Forelimb muscle (tissue), 1 donor: ENCODE results near the gene GRIN2A. TPM values are rescaled to one million over a fixed set of nuclear protein-coding genes. Genes with fewer than 3 reads are reported as not detected.

ENCODE experiments used
- DNase-seq: peaks from one replicate; pipeline ENCODE4 v3.0.0-alpha.2; 2013; ENCODE audit warnings: low read depth
- polyA plus RNA-seq: library from polyadenylated mRNA; unstranded; fragments of 120-200 nt; gene quantifications from one replicate; pipeline ENCODE4 v1.2.1, GENCODE V29; 2013; ENCODE audit not compliant: insufficient read length

GRIN2A gene
- polyA plus RNA-seq, 1 donor, result 0.23 TPM

DNA sequence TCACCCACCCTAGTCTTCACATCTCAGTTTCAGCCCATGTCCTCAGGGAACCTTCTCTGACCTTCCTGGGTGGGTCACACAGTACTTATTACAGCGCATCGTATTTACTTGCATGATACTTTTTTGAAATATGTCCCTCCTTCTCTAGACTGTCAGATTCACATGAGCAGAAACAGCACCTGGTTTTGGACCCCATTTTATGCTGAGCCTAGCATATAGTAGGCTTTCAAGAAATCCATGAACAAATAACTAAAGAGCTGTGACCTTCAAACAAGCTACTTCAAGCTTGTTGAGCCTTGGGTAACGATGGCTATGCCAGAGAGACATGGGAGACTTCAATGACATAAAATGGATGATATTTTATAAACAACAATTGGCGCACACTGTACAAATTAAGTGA is 150.3 kb downstream of the GRIN2A start:
- DNase-seq, result no peak

DNA sequence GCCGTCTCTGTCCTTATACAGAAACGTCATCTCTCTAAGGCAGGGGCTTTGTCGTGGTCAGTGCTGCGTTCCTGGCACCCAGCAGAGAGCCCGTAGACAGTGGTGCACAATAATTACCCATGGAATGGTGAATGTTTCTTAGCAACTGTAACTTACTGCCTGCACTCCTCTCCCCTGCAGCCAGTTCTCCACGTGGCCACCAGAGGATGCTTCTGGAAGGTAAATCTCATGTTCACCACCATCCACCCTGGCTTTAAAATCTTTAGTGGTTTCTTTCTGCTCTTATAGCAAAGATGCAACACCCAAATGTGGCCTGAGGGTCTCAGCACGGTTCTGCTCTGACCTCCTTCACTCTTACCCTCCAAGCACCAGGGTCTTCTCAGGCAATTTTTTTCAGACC is 150.8 kb downstream of the GRIN2A start:
- DNase-seq, result no peak

- no peak for DNase-seq
Observed at GRCh38 chr16:10028644-10029043, 153.6 kb downstream of the GRIN2A start.

- DNase-seq, result no peak
Observed at GRCh38 chr16:10027553-10027952, 154.7 kb downstream of the GRIN2A start.

DNA sequence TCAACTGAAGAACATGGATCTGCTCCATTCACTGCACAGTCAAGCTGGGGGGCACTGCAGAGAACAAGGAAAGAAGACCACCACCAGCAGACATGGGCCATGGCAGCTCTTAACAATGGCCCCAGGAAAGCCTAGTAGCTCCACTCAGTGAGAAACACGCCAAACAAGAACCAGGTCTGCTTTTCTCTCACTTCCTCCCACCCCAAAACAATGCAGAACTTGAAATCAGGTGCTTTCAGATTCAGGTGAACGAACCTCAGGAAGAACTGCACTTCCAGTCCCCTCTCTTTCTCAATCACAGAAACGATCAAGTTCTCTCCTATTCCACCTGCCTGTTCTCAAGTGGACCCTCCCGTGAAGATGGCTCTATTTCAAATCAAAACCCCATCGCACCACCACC is 155.6 kb downstream of the GRIN2A start:
- DNase-seq, result no peak

GRCh38 chr16:10022098-10022497 is 160.1 kb downstream of the GRIN2A start:
- no peak for DNase-seq

DNA sequence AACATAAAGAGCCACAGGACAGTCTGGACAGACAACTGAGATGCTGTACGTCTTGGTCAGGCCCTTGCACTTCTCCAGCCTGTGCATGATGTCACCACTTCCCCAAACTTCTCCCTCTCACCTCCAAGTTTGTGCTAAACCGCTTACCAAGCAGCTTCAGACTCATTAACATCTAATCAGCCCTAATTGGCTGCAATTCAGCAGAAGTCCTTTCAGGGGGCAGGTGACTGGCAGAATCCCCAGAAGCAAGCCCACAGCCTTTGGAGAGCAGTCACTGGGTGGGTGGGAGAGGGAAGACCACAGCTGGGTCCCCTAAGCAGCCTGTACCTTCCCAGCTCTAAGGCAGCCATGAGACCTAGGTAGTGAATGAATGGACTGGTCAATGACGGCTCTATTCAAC is 161.4 kb downstream of the GRIN2A start:
- DNase-seq, result no peak

DNA sequence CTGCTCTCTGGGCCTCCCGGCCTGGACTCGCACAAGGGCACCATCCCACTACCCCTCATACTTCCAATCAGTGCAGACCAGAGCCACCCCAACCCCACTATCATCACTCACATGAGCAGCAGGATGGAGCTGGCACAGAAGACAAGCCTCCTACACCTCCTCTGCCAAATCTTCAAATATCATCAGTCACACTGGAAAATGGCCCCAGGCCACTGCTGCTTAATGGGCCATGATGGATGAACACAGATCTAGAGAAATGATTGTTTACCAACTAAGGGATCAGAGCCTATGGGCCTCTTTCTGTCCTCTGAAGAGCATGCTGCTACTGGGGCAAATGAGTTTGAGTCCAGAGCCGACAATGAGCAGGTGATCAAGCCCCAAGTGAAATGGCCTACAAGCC is 165.5 kb downstream of the GRIN2A start:
- DNase-seq, result no peak

- no peak for DNase-seq
Observed at GRCh38 chr16:10015397-10015796, 166.8 kb downstream of the GRIN2A start.

GRCh38 chr16:10013774-10014173 is 168.5 kb downstream of the GRIN2A start:
- no peak for DNase-seq

DNA sequence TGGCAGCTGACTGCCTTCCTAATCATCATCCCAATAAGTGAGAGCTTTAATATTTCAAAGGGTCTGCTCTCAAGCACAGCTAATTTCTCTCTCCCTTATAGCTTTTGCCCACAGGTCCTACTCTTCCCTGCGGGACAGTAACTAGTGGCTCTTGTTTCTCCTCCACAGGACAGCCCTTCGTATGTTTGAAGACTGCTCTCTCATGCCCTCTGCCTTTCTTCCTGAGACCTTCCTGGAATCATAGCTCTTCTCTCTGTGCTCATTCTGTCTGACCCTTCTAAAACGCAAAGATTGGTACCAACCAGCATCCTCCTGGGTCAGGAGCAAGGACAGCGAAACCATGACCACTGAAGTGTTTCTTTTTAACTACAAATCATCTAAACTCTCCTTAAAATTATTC is 168.9 kb downstream of the GRIN2A start:
- DNase-seq, result no peak

- DNase-seq, result no peak
Observed at GRCh38 chr16:10009684-10010083, 172.5 kb downstream of the GRIN2A start.

- DNase-seq, result no peak
Observed at GRCh38 chr16:10003486-10003885, 178.7 kb downstream of the GRIN2A start.

DNA sequence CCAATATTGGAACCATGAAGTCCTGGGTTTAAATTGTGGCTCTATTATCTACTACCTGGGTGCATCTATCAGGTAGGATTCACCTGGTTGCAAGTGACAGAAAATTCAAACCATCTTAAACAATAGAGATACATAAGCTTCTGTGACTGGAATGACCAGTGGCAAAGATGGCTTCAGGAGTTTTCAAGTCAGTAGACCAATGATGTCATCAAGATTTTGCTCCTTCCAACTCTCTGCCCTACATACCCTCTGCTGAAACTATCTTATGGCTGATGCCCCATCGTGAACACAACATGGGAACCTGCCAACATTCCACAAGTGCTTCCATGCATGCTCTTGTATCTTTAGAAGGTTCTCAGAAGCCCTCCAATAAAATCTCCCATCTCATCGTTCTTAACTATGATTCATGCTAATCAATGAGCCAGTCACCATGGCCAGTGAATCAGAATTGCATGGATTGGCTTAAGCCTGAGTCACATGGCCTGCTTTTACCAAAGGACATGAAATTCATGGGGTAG is 180.9 kb downstream of the GRIN2A start:
- DNase-seq, result no peak

DNA sequence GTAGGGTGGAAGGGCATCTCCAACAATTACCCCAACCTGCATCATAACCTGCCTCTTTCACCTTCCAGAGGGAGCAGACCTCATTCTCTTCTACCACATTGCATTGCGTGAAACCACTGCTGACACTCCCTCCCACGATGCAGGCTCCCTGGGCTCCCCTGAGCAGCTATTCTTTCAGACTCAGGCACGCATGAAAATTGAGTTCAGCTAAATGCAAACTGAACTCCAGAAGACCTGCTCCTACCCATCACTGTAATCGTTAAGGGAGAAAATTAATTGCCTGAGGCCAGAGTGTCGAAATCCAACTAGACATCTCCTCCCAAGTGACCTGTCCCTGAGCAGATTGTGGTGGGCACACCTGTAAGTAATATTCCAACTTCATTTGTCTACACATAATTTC is 186.0 kb downstream of the GRIN2A start:
- no peak for DNase-seq

DNA sequence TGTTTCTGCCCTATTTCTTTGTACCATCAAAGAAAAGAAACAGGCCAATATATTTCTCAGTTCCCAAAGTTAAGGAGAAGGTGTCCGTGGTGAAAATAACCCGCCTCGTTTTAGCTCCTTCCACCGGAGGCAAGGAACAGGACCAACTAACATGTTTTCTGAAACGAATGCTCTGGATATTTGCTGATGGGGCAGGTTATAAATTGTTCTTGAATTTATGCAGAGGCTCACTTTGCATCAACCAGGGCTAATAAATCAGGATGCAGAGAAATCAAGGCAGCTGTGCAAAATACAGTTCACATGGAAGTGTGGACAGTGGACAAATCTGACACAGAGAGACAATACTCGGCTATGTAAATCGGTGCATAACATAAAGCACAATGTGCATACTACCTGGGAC is 189.8 kb downstream of the GRIN2A start:
- no peak for DNase-seq

DNA sequence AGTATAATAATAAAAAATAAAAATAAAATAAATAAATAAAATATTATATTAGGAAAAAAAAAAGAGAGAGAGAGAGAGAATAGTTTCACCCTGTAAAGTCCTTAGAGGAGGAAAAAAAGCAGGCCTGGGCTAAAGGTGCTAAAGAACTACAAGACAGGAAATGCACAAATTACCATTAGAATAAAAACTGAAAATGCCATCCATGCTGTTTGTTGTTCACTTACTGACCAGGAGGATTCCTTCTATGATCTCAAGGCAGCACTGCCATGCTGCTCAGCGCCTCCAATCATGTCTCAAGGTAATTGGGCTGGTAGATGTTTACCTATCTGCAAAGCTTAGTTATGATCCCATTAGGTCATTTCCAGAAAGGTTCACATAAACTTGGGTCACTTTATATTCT is 201.2 kb downstream of the GRIN2A start:
- no peak for DNase-seq

DNA sequence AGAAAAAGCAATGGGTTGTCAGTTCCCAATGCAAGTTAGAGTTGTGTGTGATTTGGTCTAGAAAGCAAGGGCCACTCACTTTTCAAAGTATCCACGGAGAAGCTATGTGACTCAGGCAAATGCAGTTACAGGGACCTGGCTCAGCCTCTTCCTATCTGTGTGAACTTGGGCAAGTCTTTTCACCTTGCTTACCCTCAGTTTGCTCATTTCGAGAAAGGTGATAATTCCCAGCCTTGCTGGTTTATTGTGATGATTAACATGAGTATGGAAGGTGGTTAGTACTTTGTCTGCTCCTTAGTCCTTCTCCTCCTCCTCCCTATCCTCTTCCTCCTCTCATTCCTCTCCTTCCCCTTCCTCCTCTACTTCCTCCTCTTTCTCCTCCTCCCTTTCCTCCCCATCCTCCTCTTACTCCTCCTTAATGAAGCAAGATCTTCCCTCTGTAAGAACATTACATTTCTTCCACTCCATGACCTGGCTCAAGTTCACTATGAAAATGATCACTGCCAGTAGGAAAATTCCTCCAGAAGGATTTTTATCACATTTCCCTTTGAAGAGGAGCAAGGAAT is 204.0 kb downstream of the GRIN2A start:
- no peak for DNase-seq

DNA sequence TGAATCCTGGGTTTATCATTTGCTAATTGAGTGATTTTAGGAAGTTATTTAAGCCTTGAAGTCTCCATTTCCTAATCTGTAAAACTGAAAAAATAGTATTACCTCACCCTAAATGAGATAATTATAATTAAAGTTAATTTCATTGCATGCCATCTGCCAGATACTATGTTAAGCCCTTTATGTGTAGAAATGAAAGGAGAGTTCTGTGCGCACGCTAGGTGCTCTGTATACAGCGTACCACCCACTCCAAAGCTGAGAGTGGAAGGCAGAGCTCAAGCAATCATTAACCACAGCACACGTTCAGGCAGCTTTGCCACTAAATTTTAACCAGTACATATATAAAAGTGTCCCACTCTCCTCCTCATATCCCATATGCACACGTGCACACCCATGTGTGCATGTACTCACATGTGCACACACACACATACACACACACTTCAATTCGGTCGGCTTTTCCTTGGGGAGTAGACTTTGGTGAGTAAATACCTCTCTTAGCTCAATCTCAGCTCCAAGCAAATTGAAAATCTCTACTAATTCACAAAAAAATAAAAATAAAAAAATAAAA is 204.8 kb downstream of the GRIN2A start:
- no peak for DNase-seq

DNA sequence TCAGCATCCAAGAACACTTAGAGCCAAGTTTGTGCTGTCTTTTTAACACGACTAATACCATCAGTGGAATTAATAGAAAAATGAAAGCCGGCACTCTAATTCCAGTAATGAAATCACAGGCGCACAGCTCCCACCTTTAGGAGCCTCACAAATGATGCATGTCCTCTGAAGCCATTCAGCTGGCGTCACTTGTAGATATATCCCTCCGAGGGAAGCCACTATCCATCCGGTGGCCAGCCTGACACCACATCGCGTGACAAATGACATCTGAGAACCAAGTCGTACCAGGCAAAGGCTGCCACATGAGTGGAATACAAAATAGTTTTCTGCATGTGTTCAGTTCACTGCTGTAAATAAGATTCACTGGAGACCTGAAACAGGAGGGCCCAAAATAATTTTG is 205.6 kb downstream of the GRIN2A start:
- DNase-seq, result no peak

DNA sequence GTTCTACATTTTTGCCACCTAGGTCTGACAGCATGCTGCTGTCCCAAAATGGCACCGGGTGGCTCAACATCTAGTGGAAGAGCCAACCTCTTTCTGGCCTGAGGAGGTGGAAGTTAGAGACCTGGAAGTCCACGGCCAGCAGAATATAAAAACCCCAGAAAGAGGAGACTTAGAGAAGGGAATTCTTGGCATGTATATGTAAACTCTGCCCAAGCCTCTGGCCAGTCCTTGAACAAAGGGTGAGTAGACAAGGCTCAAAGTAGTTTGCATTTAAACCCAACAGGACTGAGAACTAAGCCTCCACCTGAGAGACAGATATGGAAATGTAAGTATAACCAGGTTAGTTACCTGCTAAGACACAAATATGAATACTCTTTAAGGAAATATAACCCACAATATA is 210.3 kb downstream of the GRIN2A start:
- DNase-seq, result no peak

DNA sequence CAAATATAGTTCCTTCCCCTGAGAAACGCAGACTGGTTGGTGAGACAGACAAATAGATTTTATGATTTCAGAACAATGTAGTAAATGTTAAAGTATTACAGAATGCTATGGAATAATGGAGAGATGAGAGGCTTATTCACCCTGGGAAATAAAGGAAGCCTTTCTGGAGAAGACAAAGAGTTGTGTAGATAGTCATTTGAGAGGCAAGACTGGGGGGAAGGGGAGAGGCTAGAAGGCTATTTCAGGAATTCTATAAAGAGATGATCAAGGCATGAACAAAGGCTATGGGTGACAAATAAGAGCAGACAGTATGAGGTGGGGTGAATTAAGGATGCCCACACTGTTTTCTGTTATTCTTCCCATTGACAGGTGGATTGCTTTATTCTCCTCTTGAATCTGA is 211.4 kb downstream of the GRIN2A start:
- DNase-seq, result no peak

DNA sequence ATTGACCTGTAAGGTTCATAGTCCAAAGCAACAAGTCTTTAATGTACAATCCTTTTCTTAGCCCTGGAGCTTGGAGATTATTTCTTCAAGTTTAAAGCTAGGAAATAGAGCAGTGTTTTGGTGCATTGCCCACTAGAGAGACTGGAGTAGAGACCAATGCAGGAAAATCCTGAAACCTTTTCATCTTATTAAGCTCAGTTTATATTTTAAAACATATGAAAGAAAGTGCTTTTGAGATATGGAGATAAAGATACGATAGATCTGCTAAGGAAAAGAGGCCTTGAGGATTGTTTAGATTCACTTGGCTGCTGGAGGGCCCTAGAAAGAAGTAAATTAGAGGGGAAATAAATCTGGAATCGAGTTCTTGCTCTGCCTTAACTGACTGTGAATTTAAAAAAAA is 212.0 kb downstream of the GRIN2A start:
- no peak for DNase-seq

DNA sequence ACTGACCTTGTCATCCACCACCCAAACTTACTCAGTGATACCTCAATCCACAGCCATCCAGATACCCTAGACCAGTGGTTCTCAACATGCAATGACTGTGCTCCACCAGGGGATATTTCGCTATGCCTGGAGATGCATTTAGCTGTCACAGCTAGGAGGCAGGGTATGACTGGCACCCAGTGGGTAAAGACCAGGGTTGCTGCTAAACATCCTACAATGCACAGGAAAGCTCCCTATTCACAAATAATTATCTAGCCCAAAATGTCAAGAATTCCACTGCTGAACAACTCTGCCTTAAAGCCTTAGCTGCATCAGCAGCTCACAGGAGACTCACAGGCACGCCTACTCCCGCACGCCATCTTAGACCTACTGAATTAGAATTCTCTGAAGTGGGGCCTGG is 212.6 kb downstream of the GRIN2A start:
- DNase-seq, result no peak
